H1 (cell line): ENCODE results near the gene OR13C9. TPM values are rescaled to one million over a fixed set of nuclear protein-coding genes. Genes with fewer than 3 reads are reported as not detected.

Experiments used
- CTCF ChIA-PET: fragments of 300-600 bp; sonication (Branson Sonifier 250); formaldehyde crosslinking; loops from one replicate; lab custom pipeline; 2021; ENCODE audit not compliant: partially characterized antibody; lab: Charles Lee
- POLR2A ChIA-PET: fragments of 300-600 bp; sonication (Branson Sonifier 250); formaldehyde crosslinking; loops from one replicate; lab custom pipeline; 2021; ENCODE audit warnings: inconsistent platforms; ENCODE audit not compliant: partially characterized antibody; lab: Charles Lee
- DNase-seq, 2 experiments: peaks; one replicate each; pipeline versions ENCODE4 v3.0.0 to v3.0.0-alpha.2; 2010 to 2022; ENCODE audit warnings: low spot score in 2 of 2, low read depth in 1 of 2, mixed read lengths in 1 of 2
- FAIRE-seq: peaks from 2 replicates; lab custom pipeline; 2011; peaks lifted over from hg19 to GRCh38; lab: Jason Lieb, UNC
- H2AFZ ChIP-seq: 2 replicates; pipeline ENCODE4 v1.8.1; 2012; ENCODE audit warnings: low read length, inconsistent platforms
- H2AK5ac ChIP-seq: 2 replicates; pipeline ENCODE4 v1.6.1; 2013; ENCODE audit warnings: low read depth, low read length
- H2BK120ac ChIP-seq: replicated peaks from 2 replicates; pipeline ENCODE3; 2013; ENCODE audit warnings: low read depth, low read length, inconsistent platforms
- H2BK12ac ChIP-seq: 2 replicates; pipeline ENCODE4 v1.6.1; 2013; ENCODE audit warnings: low read depth, low read length
- H2BK15ac ChIP-seq: 2 replicates; pipeline ENCODE4 v1.6.1; 2013; ENCODE audit warnings: low read length
- H2BK20ac ChIP-seq: 2 replicates; pipeline ENCODE4 v1.6.1; 2013; ENCODE audit warnings: low read length
- H2BK5ac ChIP-seq: 2 replicates; pipeline ENCODE4 v1.6.1; 2013; ENCODE audit warnings: low read depth, low read length
- H3K14ac ChIP-seq: 2 replicates; pipeline ENCODE4 v1.6.1; 2013; ENCODE audit warnings: inconsistent platforms; ENCODE audit not compliant: insufficient read length
- H3K18ac ChIP-seq: 2 replicates; pipeline ENCODE4 v1.6.1; 2013; ENCODE audit warnings: low read length; ENCODE audit errors: extremely low read depth
- H3K23ac ChIP-seq: 2 replicates; pipeline ENCODE4 v1.6.1; 2013; ENCODE audit warnings: inconsistent platforms; ENCODE audit not compliant: insufficient read length
- H3K23me2 ChIP-seq: 2 replicates; pipeline ENCODE4 v1.6.1; 2013; ENCODE audit warnings: low read depth, low read length
- H3K27ac ChIP-seq: 2 replicates; pipeline ENCODE4 v1.6.1; 2011; ENCODE audit warnings: low read depth, low read length, inconsistent platforms
- H3K27me3 ChIP-seq, 4 experiments: replicated peaks in 1 of 4; 1 replicate in 1 of 4; 2 replicates in 3 of 4; pipeline versions ENCODE4 v1.6.1 to v1.8.1; 2011 to 2013; ENCODE audit warnings: low read length in 3 of 4, mild to moderate bottlenecking in 3 of 4, inconsistent platforms in 2 of 4, mixed read lengths in 2 of 4, moderate library complexity in 1 of 4; ENCODE audit not compliant: control insufficient read depth in 3 of 4, insufficient read depth in 3 of 4; ENCODE audit errors: extremely low read depth in 1 of 4
- H3K36me3 ChIP-seq, 4 experiments: 2 replicates each; pipeline versions ENCODE4 v1.6.1 to v1.8.1; 2011 to 2013; ENCODE audit warnings: mild to moderate bottlenecking in 4 of 4, low read length in 3 of 4, moderate library complexity in 2 of 4, control low read depth in 1 of 4, inconsistent platforms in 1 of 4; ENCODE audit not compliant: insufficient read depth in 4 of 4, control insufficient read depth in 2 of 4
- H3K4ac ChIP-seq: replicated peaks from 2 replicates; pipeline ENCODE3; 2013; ENCODE audit warnings: low read length, low read depth, mixed read lengths, inconsistent platforms; ENCODE audit not compliant: insufficient read length
- H3K4me1 ChIP-seq, 4 experiments: replicated peaks in 1 of 4; 1 replicate in 1 of 4; 2 replicates in 3 of 4; pipeline versions ENCODE4 v1.6.1 to v1.8.1; 2011 to 2013; ENCODE audit warnings: low read length in 3 of 4, inconsistent platforms in 2 of 4, mixed read lengths in 1 of 4; ENCODE audit not compliant: insufficient read depth in 4 of 4, control insufficient read depth in 3 of 4
- H3K4me2 ChIP-seq, 2 experiments: 2 replicates each; pipeline versions ENCODE4 v1.6.1 to v1.8.1; 2011 to 2013; ENCODE audit warnings: low read depth in 2 of 2, low read length in 2 of 2, control low read depth in 1 of 2, inconsistent platforms in 1 of 2, mild to moderate bottlenecking in 1 of 2; ENCODE audit not compliant: insufficient read depth in 1 of 2
- H3K4me3 ChIP-seq, 4 experiments: fragments of 200-600, 300-600 bp in 1 of 4; sonication (generic), shearing (Covaris generic), sonication (Bioruptor Twin) in 1 of 4; 2 replicates each; pipeline versions ENCODE4 v1.5.1 to v1.8.1; 2011 to 2016; ENCODE audit warnings: low read length in 4 of 4, low read depth in 3 of 4, control low read depth in 2 of 4, inconsistent platforms in 2 of 4, mild to moderate bottlenecking in 2 of 4, mixed read lengths in 1 of 4, moderate library complexity in 1 of 4; ENCODE audit not compliant: insufficient read depth in 2 of 4; ENCODE audit errors: extremely low read depth in 1 of 4
- H3K56ac ChIP-seq: replicated peaks from 2 replicates; pipeline ENCODE3; 2013; ENCODE audit warnings: low read depth, mild to moderate bottlenecking, mixed read lengths, low read length, inconsistent platforms; ENCODE audit not compliant: insufficient read length
- H3K79me1 ChIP-seq: 2 replicates; pipeline ENCODE4 v1.6.1; 2013; ENCODE audit warnings: low read depth, low read length, control low read depth
- H3K79me2 ChIP-seq, 2 experiments: 2 replicates each; pipeline versions ENCODE4 v1.6.1 to v1.8.1; 2012 to 2013; ENCODE audit warnings: low read length in 2 of 2, mild to moderate bottlenecking in 2 of 2, inconsistent platforms in 1 of 2; ENCODE audit not compliant: insufficient read depth in 2 of 2, control insufficient read depth in 1 of 2
- H3K9ac ChIP-seq, 4 experiments: replicated peaks in 1 of 4; 1 replicate in 1 of 4; 2 replicates in 3 of 4; pipeline versions ENCODE4 v1.6.1 to v1.8.1; 2011 to 2013; ENCODE audit warnings: low read depth in 3 of 4, low read length in 3 of 4, control low read depth in 2 of 4, mild to moderate bottlenecking in 2 of 4, moderate library complexity in 2 of 4, inconsistent platforms in 1 of 4; ENCODE audit errors: extremely low read depth in 1 of 4
- H3K9me3 ChIP-seq, 2 experiments: 2 replicates each; pipeline versions ENCODE4 v1.6.1 to v1.8.1; 2012 to 2013; ENCODE audit warnings: mild to moderate bottlenecking in 2 of 2, moderate library complexity in 2 of 2, control low read depth in 1 of 2, inconsistent platforms in 1 of 2, low read depth in 1 of 2, low read length in 1 of 2, mixed read lengths in 1 of 2; ENCODE audit not compliant: insufficient read depth in 2 of 2
- H4K20me1 ChIP-seq, 2 experiments: replicated peaks in 1 of 2; 2 replicates each; pipeline versions ENCODE3 to v1.8.1; 2011 to 2013; ENCODE audit warnings: inconsistent platforms in 2 of 2, low read length in 2 of 2, mild to moderate bottlenecking in 1 of 2; ENCODE audit not compliant: insufficient read depth in 2 of 2, control insufficient read depth in 1 of 2
- H4K5ac ChIP-seq: 2 replicates; pipeline ENCODE4 v1.6.1; 2013; ENCODE audit warnings: low read length, low read depth, mixed read lengths, inconsistent platforms; ENCODE audit not compliant: insufficient read length
- H4K8ac ChIP-seq: 2 replicates; pipeline ENCODE4 v1.8.0; 2013; ENCODE audit warnings: mild to moderate bottlenecking, moderate library complexity, low read length, inconsistent platforms; ENCODE audit not compliant: insufficient read depth; ENCODE audit errors: extremely low read depth
- H4K91ac ChIP-seq: replicated peaks from 2 replicates; pipeline ENCODE3; 2013; ENCODE audit warnings: low read length, mixed read lengths, inconsistent platforms; ENCODE audit not compliant: insufficient read length
- BACH1 ChIP-seq: IDR thresholded peaks from 2 replicates; pipeline ENCODE4 v1.6.1; 2012; ENCODE audit warnings: low read length, improper control_type of control experiment
- EGR1 ChIP-seq: IDR thresholded peaks from 2 replicates; pipeline ENCODE4 v1.6.1; 2011; ENCODE audit warnings: low read depth, low read length, borderline replicate concordance
- FOSL1 ChIP-seq: IDR thresholded peaks from 2 replicates; pipeline ENCODE4 v1.6.1; 2011; ENCODE audit warnings: mild to moderate bottlenecking, low read depth, low read length, moderate library complexity; ENCODE audit not compliant: insufficient read depth
- GTF2F1 ChIP-seq: IDR thresholded peaks from 2 replicates; pipeline ENCODE4 v1.6.1; 2012; ENCODE audit warnings: low read depth, low read length, improper control_type of control experiment, borderline replicate concordance
- HDAC6 ChIP-seq: IDR thresholded peaks from one replicate; pipeline ENCODE4 v1.7.1; 2012; ENCODE audit warnings: low read depth, mild to moderate bottlenecking, inconsistent platforms, low read length, moderate library complexity
- KDM1A ChIP-seq: fragments of 200-600, 300-600 bp; sonication (generic); IDR thresholded peaks from 2 replicates; pipeline ENCODE4 v1.7.1; 2016; ENCODE audit warnings: mild to moderate bottlenecking, low read length, borderline replicate concordance
- KDM5A ChIP-seq: fragments of 200-600 bp; IDR thresholded peaks from 2 replicates; pipeline ENCODE4 v1.7.1; 2012; ENCODE audit warnings: mild to moderate bottlenecking, low read length, inconsistent platforms, mixed read lengths
- NRF1 ChIP-seq: IDR thresholded peaks from 2 replicates; pipeline ENCODE4 v1.6.1; 2011; ENCODE audit warnings: mild to moderate bottlenecking, low read depth, low read length, improper control_type of control experiment
- PHF8 ChIP-seq: fragments of 200-600 bp; sonication (generic); conservative IDR thresholded peaks from 2 replicates; pipeline ENCODE4 v1.7.1; 2012; ENCODE audit warnings: low read depth, mild to moderate bottlenecking, inconsistent platforms, low read length, moderate library complexity
- SAP30 ChIP-seq: fragments of 300-600 bp; sonication (generic); IDR thresholded peaks from 2 replicates; pipeline ENCODE4 v1.7.1; 2012; ENCODE audit warnings: low read length, moderate library complexity, mild to moderate bottlenecking, inconsistent platforms; ENCODE audit not compliant: insufficient read depth, insufficient replicate concordance
- SIN3A ChIP-seq, 2 experiments: IDR thresholded peaks in 1 of 2; conservative IDR thresholded peaks in 1 of 2; 2 replicates each; pipeline ENCODE4 v1.6.1; 2011 to 2012; ENCODE audit warnings: low read length in 2 of 2, improper control_type of control experiment in 1 of 2, low read depth in 1 of 2, mild to moderate bottlenecking in 1 of 2
- TEAD4 ChIP-seq: IDR thresholded peaks from 2 replicates; pipeline ENCODE4 v1.6.1; 2012; ENCODE audit warnings: low read depth, low read length, inconsistent platforms, mixed read lengths
- YY1 ChIP-seq: IDR thresholded peaks from 2 replicates; pipeline ENCODE4 v1.6.1; 2011; ENCODE audit warnings: low read depth, mild to moderate bottlenecking, low read length
- WGBS, 2 experiments: shearing (Covaris generic) in 1 of 2; methylation state at CpG; one replicate each; pipeline versions ENCODE4 v1.1.6 to v1.1.7; 2013 to 2015; ENCODE audit warnings: low lambda C conversion rate in 2 of 2, mixed read lengths in 2 of 2, inconsistent platforms in 1 of 2, low coverage in 1 of 2, missing lambda C conversion rate in 1 of 2; ENCODE audit not compliant: insufficient replicate concordance in 2 of 2, insufficient coverage in 1 of 2, insufficient read length in 1 of 2; ENCODE audit errors: extremely low coverage in 1 of 2, missing lambda C conversion rate in 1 of 2; 5-methylcytosine and 5-hydroxymethylcytosine counted together
- polyA plus RNA-seq, 7 experiments: library from polyadenylated mRNA; depleted of rRNA in 3 of 7; stranded (reverse) in 5 of 7; unstranded in 2 of 7; fragments of >200 nt in 5 of 7; fragments of 200-250 nt in 2 of 7; gene quantifications; 1 replicate in 5 of 7; 2 replicates in 1 of 7; 4 replicates in 1 of 7; pipeline versions ENCODE4 v1.2.1 to v1.2.3, GENCODE V29; 2011 to 2013; ENCODE audit warnings: missing spikeins in 2 of 7, mixed read lengths in 2 of 7
- total RNA-seq: library from RNA; stranded (reverse); fragmentation: NEBNext Ultra II Directional; extraction: Animal tissue kit (Norgen Biotek cat#: 25700); gene quantifications from 2 replicates; pipeline ENCODE4 v1.2.1, GENCODE V29; 2021
- TF ChIP-seq, protein P1 (sequence below): IDR thresholded peaks from 2 replicates; pipeline ENCODE4 v1.6.1; 2011; ENCODE audit warnings: low read depth, mild to moderate bottlenecking, low read length; ENCODE audit not compliant: insufficient read depth

OR13C9 gene
- total and polyA plus RNA-seq, 2 of the 8 experiments (the other 6 are each of a cell fraction or from before 2014, with no cell fraction given): not detected

DNA sequence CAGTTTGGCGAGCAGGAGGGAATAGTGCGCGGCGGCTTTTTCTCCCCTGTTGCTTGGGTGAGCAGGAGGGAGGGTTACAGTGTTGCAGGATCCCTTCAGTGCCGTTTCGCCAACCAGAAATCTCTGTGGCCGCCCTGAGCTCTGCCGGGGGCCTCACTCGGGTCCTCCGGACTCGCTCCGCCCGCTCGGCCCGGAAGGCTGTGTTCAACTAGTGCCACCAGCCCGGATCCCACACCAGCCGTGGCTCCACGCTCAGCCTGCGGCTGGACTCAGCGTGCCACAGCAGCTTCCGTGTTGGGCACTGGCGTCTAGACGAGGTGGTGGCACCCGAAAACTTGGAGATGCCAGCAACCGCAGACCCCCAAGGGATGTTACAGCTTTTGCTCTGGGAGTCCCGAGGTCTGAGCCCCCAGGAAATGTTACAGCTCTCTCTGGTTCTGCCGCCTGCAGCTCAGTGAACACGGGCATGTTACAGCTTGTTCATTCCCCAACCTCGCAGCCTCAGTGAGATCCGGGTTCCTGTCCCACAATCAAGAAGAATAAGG is 16.0 kb upstream of the OR13C9 start:
- CTCF ChIA-PET: no interaction called here
- Histone ChIP-seq H3K9ac (no peak overlapping the region), H3K79me1 (no peaks in the 10 kb centered on the region), H3K79me2 (no peaks in the 10 kb centered on the region), H2BK5ac (no peak overlapping the region), H4K5ac (no peak overlapping the region), H3K4me1 (no peaks in the 10 kb centered on the region), H3K4ac (no peak overlapping the region), H3K4me3 (no peak overlapping the region), H3K14ac (no peak overlapping the region), H2BK20ac (no peak overlapping the region), H2AFZ (no peak overlapping the region), H3K18ac (no peak overlapping the region), H3K4me2 (no peak overlapping the region), H3K27ac (no peak overlapping the region), H4K8ac (no peak overlapping the region), H3K27me3 (no peaks in the 10 kb centered on the region), H4K91ac (no peak overlapping the region), H4K20me1 (no peaks in the 10 kb centered on the region), H3K56ac (no peak overlapping the region), H3K23ac (no peak overlapping the region), H2BK12ac (no peak overlapping the region), H2BK120ac (no peak overlapping the region), H2AK5ac (no peak overlapping the region), H3K9me3 (no peaks in the 10 kb centered on the region; a peak in 1 of 4 replicates), H3K36me3 (no peaks in the 10 kb centered on the region), H2BK15ac (no peak overlapping the region), H3K23me2 (no peaks in the 10 kb centered on the region)
- WGBS, 2 experiments: 92% methylated on average over 30 of the region's 30 CpGs; no CpG with 5 or more reads in 1 of the 2 experiments
- POLR2A ChIA-PET: no interaction called here
- DNase-seq: no peak
- FAIRE-seq: no peak
- TF ChIP-seq EGR1 (no peak), YY1 (no peak), NRF1 (no peak), KDM5A (no peak), GTF2F1 (no peak), SAP30 (no peak), BACH1 (no peak), SIN3A (conservative IDR thresholded peaks at IDR 0.05 in 1 of 2, IDR thresholded peaks at IDR 0.05 in 1 of 2; ENCODE audit: low read depth in 1 of 2, low read length in 2 of 2) (no peak), HDAC6 (no peak), KDM1A (no peak), PHF8 (no peak), FOSL1 (no peak), TEAD4 (no peak)
- TF ChIP-seq, protein P1, sequence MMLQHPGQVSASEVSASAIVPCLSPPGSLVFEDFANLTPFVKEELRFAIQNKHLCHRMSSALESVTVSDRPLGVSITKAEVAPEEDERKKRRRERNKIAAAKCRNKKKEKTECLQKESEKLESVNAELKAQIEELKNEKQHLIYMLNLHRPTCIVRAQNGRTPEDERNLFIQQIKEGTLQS: no peak
